GM13976 (cell line): ENCODE results near the gene FOXP1.

Experiments
- DNase-seq: peaks from one replicate; pipeline ENCODE4 v3.0.0; 2012; ENCODE audit warnings: low spot score
- in situ Hi-C: fragments of 300-500 bp; cut with MboI; formaldehyde crosslinking; loops from one replicate; pipeline ENCODE4 v1.12.0; 2022; ENCODE audit warnings: low sequenced_read_pairs, mixed read lengths, inconsistent platforms; ENCODE audit not compliant: unreplicated experiment
- TF ChIP-seq, protein P1 (sequence below): IDR thresholded peaks from 2 replicates; pipeline ENCODE4 v1.5.1; 2012; ENCODE audit warnings: borderline replicate concordance, mild to moderate bottlenecking; ENCODE audit not compliant: insufficient read depth; ENCODE audit errors: extremely low read depth, missing control alignments, control extremely low read depth

FOXP1 gene

DNA sequence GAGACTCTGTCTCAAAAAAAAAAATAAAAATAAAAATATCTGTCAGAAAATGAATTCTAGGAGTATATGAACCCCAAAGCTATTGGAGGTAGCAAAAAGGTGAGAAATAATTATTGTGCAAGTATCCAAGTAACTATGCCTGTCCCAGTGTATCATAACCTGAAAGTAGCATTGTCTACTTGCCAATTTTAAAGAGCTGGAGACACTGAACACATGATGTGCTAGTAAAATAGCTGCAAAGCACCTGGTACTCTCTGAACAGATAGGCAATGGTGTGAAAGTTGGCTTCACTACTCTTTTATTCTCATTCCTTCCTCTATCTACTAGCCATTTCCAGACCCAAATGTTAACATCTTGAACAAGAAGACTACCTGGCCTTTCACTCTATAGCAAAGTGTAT is 208.9 kb downstream of the FOXP1 start:
- TF ChIP-seq, protein P1, sequence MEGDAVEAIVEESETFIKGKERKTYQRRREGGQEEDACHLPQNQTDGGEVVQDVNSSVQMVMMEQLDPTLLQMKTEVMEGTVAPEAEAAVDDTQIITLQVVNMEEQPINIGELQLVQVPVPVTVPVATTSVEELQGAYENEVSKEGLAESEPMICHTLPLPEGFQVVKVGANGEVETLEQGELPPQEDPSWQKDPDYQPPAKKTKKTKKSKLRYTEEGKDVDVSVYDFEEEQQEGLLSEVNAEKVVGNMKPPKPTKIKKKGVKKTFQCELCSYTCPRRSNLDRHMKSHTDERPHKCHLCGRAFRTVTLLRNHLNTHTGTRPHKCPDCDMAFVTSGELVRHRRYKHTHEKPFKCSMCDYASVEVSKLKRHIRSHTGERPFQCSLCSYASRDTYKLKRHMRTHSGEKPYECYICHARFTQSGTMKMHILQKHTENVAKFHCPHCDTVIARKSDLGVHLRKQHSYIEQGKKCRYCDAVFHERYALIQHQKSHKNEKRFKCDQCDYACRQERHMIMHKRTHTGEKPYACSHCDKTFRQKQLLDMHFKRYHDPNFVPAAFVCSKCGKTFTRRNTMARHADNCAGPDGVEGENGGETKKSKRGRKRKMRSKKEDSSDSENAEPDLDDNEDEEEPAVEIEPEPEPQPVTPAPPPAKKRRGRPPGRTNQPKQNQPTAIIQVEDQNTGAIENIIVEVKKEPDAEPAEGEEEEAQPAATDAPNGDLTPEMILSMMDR = no peak
- no peak for DNase-seq
- in situ Hi-C loops = no loop called here

DNA sequence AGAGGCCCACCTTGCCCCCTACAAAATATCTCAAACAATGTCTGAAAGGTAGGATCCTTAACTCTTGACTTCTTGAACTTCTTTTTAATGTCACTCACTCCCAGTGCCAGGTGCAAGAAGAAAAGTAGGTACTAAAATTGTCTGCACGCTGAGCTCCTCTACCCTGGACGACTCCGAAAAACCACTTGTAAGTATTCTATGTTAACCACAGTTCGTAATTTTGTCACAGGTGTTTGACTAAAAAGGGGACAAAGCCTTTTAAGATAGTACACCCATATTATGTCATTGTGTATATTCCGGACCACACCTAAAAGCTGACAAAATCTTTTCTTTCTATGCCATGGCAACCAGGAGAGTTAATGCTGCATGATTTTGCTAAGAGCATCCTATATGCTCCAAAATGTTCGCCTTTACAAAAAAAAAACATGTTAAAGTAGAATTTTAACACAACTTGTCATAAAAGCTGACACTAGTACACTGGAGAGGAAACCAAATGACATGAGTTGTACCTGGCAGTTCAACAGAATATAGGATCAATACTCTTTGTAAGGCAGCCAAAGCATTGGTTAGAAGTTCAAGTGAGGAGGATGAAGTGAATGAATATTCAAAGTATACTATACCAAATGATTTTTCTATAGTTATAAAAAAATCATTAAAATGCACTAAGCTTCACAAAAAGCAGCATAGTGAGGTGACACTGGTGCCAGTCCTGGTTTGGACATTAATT is 210.5 kb downstream of the FOXP1 start:
- in situ Hi-C loops = no loop called here
- TF ChIP-seq, protein P1 = no peak
- no peak for DNase-seq

DNA sequence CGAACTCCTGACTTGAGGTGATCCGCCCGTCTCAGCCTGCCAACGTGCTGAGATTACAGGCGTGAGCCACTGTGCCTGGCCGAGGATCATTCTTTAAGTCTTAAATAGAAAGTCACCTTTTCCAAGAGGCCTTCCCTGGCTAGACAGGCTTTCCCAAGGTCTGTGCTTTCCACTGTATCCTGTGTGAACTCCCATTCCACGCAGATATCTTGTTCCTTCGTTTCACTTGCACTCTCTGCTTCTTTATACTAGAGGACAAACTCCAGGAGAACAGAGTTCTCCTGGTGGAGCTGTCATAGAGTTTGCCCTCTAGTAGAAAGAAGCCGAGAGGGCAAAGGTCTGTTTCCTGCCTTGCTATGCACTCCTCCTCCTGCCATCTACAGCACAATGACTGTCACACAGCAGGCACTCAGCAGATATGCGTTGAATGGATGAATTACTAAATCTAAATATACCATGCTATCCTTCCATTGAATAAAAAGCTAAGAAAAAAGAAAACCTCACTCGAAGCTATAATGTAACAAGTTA is 211.2 kb downstream of the FOXP1 start:
- TF ChIP-seq, protein P1 = no peak
- DNase-seq = no peak
- in situ Hi-C loops = no loop called here

DNA sequence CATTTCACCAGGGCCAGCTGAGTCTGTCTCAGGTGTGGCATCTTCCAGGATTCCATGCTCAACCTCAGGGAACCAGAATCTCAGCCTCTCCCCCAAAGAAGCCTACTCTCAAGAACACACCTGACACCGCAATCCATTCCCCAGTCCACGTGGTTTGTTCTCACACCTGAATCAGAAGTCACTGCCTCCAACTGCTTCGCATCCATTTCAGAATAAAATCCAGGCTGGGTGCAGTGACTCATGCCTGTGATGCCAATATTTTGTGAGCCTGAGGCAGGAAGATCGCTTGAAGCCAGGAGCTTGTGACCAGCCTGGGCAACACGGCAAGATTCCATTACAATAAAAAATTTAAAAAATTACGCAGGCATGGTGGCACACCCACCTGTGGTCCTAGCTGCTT is 212.2 kb downstream of the FOXP1 start:
- in situ Hi-C loops = no loop called here
- no peak for DNase-seq
- TF ChIP-seq, protein P1 = no peak

DNA sequence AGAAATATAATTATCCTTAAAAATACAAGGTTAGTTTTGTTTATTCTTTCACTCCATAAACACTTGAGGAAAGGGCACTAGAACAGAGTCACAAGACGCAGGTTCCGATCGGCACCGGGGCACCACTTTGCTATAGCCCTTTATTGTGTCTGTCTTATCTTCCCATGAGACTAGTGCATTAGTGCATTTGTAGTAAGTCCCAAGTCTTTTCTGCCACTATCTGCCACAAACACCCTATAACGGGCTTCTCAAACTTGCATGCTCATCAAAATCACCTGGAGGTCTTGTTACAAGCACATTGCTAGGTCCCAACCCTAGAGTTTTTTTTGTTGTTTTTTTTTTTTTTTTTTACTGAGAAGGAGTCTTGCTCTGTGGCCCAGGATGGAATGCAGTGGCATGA is 213.1 kb downstream of the FOXP1 start:
- DNase-seq = no peak
- TF ChIP-seq, protein P1 = no peak
- in situ Hi-C loops = no loop called here

DNA sequence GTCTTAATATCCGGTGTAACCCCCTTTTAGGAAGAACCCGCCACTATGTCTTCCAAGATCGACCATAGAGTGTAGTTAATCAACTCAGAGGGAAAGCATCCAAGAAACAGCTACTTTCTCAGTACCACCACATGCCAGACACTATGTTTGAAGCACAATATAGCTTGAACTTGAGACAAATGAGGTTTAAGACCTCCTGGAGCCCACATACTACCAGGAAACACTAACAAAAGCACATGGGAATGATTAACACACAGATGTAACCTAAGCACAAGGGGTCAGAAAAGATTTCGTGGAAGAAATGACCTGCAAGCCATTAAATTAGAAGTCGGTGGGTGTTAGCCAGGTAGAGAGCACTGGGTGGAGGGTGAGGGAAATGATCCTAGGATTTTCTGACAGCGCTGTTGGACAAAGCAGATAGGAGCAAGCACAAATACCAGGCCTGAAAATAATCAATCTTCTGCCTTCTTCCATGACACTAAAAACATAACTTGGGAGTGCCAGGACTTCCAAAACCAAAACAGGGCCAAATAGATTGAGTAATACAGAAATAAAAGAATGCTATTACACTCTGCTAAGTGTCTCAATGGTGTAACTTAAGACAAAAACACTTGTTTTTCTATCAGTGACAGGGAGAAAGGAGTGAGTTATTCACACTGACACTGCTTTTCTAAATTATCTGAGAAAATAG is 213.7 kb downstream of the FOXP1 start:
- TF ChIP-seq, protein P1 = no peak
- no peak for DNase-seq
- in situ Hi-C loops = no loop called here
